K562 (cell line): ENCODE measurements around the gene C4orf50. TPM values are rescaled to one million over a fixed set of nuclear protein-coding genes. Genes with fewer than 3 reads are reported as not detected.
A peak's percentile ranks its signal among the peaks of the same experiment; 100 is the strongest.

ENCODE experiments used
- DDX20 ChIP-seq: fragments of 450-650 bp; IDR thresholded peaks from 2 replicates; pipeline ENCODE4 v1.6.1; 2016; ENCODE audit warnings: missing genetic modification characterization, low read depth, mild to moderate bottlenecking, missing compliant biosample characterization, moderate library complexity
- HOMEZ ChIP-seq: fragments of 250-450 bp; sonication (Bioruptor Pico); IDR thresholded peaks from 2 replicates; pipeline ENCODE4 v1.4.0; 2020; ENCODE audit warnings: mild to moderate bottlenecking, moderate library complexity
- KAT8 ChIP-seq: fragments of 450-650 bp; IDR thresholded peaks from 2 replicates; pipeline ENCODE4 v1.6.1; 2016; ENCODE audit warnings: low read depth, mild to moderate bottlenecking
- KHSRP ChIP-seq: fragments of 450-650 bp; IDR thresholded peaks from 2 replicates; pipeline ENCODE4 v1.6.1; 2017
- MGA ChIP-seq: fragments of 450-650 bp; IDR thresholded peaks from 2 replicates; pipeline ENCODE4 v1.6.1; 2016; ENCODE audit warnings: mild to moderate bottlenecking, moderate library complexity
- NFIX ChIP-seq: fragments of 250-450 bp; sonication (Bioruptor Pico); IDR thresholded peaks from 2 replicates; pipeline ENCODE4 v1.4.0; 2020; ENCODE audit warnings: low read depth, mild to moderate bottlenecking, moderate library complexity
- PKNOX1 ChIP-seq: fragments of 450-650 bp; IDR thresholded peaks from 2 replicates; pipeline ENCODE4 v1.6.1; 2016
- POLR2H ChIP-seq: IDR thresholded peaks from 2 replicates; pipeline ENCODE4 v1.6.1; 2016; ENCODE audit warnings: missing genetic modification characterization, low read depth, mild to moderate bottlenecking, control low read depth, missing compliant biosample characterization, moderate library complexity
- RB1 ChIP-seq: fragments of 450-650 bp; IDR thresholded peaks from 2 replicates; pipeline ENCODE4 v1.6.1; 2017; ENCODE audit warnings: low read depth, mild to moderate bottlenecking
- TGIF2 ChIP-seq: sonication (generic); formaldehyde crosslinking; IDR thresholded peaks from 2 replicates; pipeline ENCODE4 v1.8.1; 2022; ENCODE audit warnings: mild to moderate bottlenecking, missing genetic modification reagents, moderate library complexity
- TSHZ1 ChIP-seq: fragments of 250-450 bp; sonication (Bioruptor Pico); IDR thresholded peaks from 2 replicates; pipeline ENCODE4 v1.4.0; 2020; ENCODE audit warnings: mild to moderate bottlenecking, moderate library complexity
- polyA plus RNA-seq, 8 experiments: library from polyadenylated mRNA; depleted of rRNA in 4 of 8; stranded (reverse) in 5 of 8; unstranded in 3 of 8; fragments of >200 nt; fragmentation: Nextera tagmentation in 2 of 8; fragmentation: Illumina TruSeq in 1 of 8; extraction: Ambion mirVana in 2 of 8; extraction: Trizol in 1 of 8; gene quantifications; 2 replicates each; pipeline versions ENCODE4 v1.2.1 to v1.2.3, GENCODE V29; 2011 to 2014; ENCODE audit warnings: inconsistent platforms in 1 of 8, missing spikeins in 1 of 8
- total RNA-seq, 7 experiments: library from RNA; depleted of rRNA in 6 of 7; stranded (reverse); fragments of >200 nt in 6 of 7; fragmentation: Illumina TruSeq in 2 of 7; extraction: Trizol in 2 of 7; gene quantifications; 2 replicates each; pipeline versions ENCODE4 v1.2.1 to v1.2.3, GENCODE V29; 2011 to 2021; ENCODE audit warnings: low replicate concordance in 1 of 7

Gene C4orf50
- total and polyA plus RNA-seq, 9 of the 15 experiments (the other 6 are each of a cell fraction or from before 2014, with no cell fraction given), result not detected

GRCh38 chr4:6052679-6053078 is 34.4 kb upstream of the C4orf50 start (continued):
- TF ChIP-seq MGA (peak; percentile 49), TSHZ1 (CRISPR knock-in tag) (no peak), DDX20 (no peak), KAT8 (no peak), TGIF2 (CRISPR knock-in tag) (no peak), RB1 (no peak), PKNOX1 (no peak), HOMEZ (CRISPR knock-in tag) (no peak), NFIX (CRISPR knock-in tag) (no peak), KHSRP (no peak), POLR2H (no peak)
